Testis (tissue), 3 donors: Measurements from ENCODE around the gene NCKAP5. TPM values are rescaled to one million over a fixed set of nuclear protein-coding genes. Genes with fewer than 3 reads are reported as not detected.

Experiments
- DNase-seq: peaks from one replicate; pipeline ENCODE4 v3.0.0-alpha.2; 2019
- H3K27ac ChIP-seq, 2 donors: fragments of 200-600 bp; sonication (generic); one replicate each; pipeline ENCODE4 v1.5.1; 2019
- H3K27me3 ChIP-seq: fragments of 200-600 bp; sonication (generic); one replicate; pipeline ENCODE4 v1.5.1; 2019
- H3K36me3 ChIP-seq: fragments of 200-600 bp; sonication (generic); one replicate; pipeline ENCODE4 v1.5.1; 2017; ENCODE audit warnings: low read depth; ENCODE audit errors: missing control alignments
- H3K4me1 ChIP-seq: fragments of 200-600 bp; sonication (generic); one replicate; pipeline ENCODE4 v1.5.1; 2019
- H3K4me3 ChIP-seq, 2 donors: fragments of 200-600 bp; sonication (generic); one replicate each; pipeline ENCODE4 v1.5.1; 2017 to 2019
- H3K9me3 ChIP-seq: fragments of 200-600 bp; sonication (generic); one replicate; pipeline ENCODE4 v1.5.1; 2017
- CTCF ChIP-seq, 3 experiments: fragments of 450-650 bp in 2 of 3; fragments of 200-600 bp in 1 of 3; sonication (generic) in 1 of 3; IDR thresholded peaks; one replicate each; pipeline ENCODE4 v1.5.1; 2016 to 2019; ENCODE audit warnings: antibody characterized with exemption in 3 of 3, mild to moderate bottlenecking in 2 of 3, moderate library complexity in 1 of 3
- POLR2A ChIP-seq: fragments of 450-650 bp; IDR thresholded peaks from one replicate; pipeline ENCODE4 v1.6.1; 2017; ENCODE audit warnings: antibody characterized with exemption, mild to moderate bottlenecking, moderate library complexity
- WGBS, 2 donors: methylation state at CpG; one replicate each; pipeline ENCODE4 v1.1.5; 2018; 5-methylcytosine and 5-hydroxymethylcytosine counted together
- intact Hi-C: fragments of 100-400 bp; cut with DNase I; formaldehyde crosslinking; loops from one replicate; pipeline ENCODE4 v1.15.1; 2023; ENCODE audit warnings: low total_unique reads
- polyA plus RNA-seq: library from polyadenylated mRNA; stranded (reverse); fragments of 350-450 nt; fragmentation: Illumina TruSeq; extraction: RNeasy Lipid Tissue Mini Kit (QIAGEN cat#74804); gene quantifications from one replicate; pipeline ENCODE4 v1.2.3, GENCODE V29; 2014; ENCODE audit warnings: low read depth, low replicate concordance; ENCODE audit not compliant: insufficient read depth
- total RNA-seq, 2 donors: library from RNA; depleted of rRNA; stranded (reverse); fragments of >200 nt; gene quantifications; one replicate each; pipeline ENCODE4 v1.2.3, GENCODE V29; 2016

Gene NCKAP5
- total and polyA plus RNA-seq, 3 donors from 2014 or later = 3.0 to 7.6 (median 6.3) TPM

- Histone ChIP-seq H3K36me3 (no peaks in the 10 kb centered on the region), H3K27ac (no peak overlapping the region), H3K4me3 (no peak overlapping the region), H3K4me1 (no peaks in the 10 kb centered on the region), H3K9me3 (no peaks in the 10 kb centered on the region), H3K27me3 (no peaks in the 10 kb centered on the region)
- intact Hi-C loops = no loop called here
- DNase-seq = no peak
- WGBS, 2 donors = 44 to 53% methylated on average over 3 of the region's 3 CpGs
- TF ChIP-seq POLR2A (no peak), CTCF (IDR thresholded peaks at IDR 0.05) (no peak)
Observed at GRCh38 chr2:133054297-133054696, 514.0 kb downstream of the NCKAP5 start.

- no peak for DNase-seq
- 73 to 89% methylated on average over 3 of the region's 3 CpGs for WGBS, 2 donors
- TF ChIP-seq CTCF (IDR thresholded peaks at IDR 0.05) (no peak), POLR2A (no peak)
- no peaks in the 10 kb centered on the region for H3K27me3 ChIP-seq
- H3K36me3 ChIP-seq = no peaks in the 10 kb centered on the region
- intact Hi-C loops = no loop called here
- H3K4me1 ChIP-seq = no peaks in the 10 kb centered on the region
- no peaks in the 10 kb centered on the region for H3K9me3 ChIP-seq
- H3K27ac ChIP-seq = no peak overlapping the region
- H3K4me3 ChIP-seq = no peak overlapping the region
Observed at GRCh38 chr2:133053541-133053940, 514.7 kb downstream of the NCKAP5 start.

GRCh38 chr2:133045787-133046186 is 522.5 kb downstream of the NCKAP5 start:
- intact Hi-C loops = no loop called here
- Histone ChIP-seq H3K9me3 (no peaks in the 10 kb centered on the region), H3K27me3 (no peaks in the 10 kb centered on the region), H3K4me1 (no peaks in the 10 kb centered on the region), H3K27ac (no peak overlapping the region), H3K36me3 (no peaks in the 10 kb centered on the region), H3K4me3 (no peak overlapping the region)
- no peak for DNase-seq
- WGBS, 2 donors = 69 to 78% methylated on average over 5 of the region's 5 CpGs
- TF ChIP-seq CTCF (IDR thresholded peaks at IDR 0.05) (no peak), POLR2A (no peak)

- WGBS, 2 donors = 85 to 92% methylated on average over 4 of the region's 4 CpGs
- TF ChIP-seq CTCF (IDR thresholded peaks at IDR 0.05) = no peak
- TF ChIP-seq POLR2A = no peak
- intact Hi-C loops = no loop called here
Observed at GRCh38 chr2:133044556-133044955, 523.7 kb downstream of the NCKAP5 start.

GRCh38 chr2:133040170-133040569 is 528.1 kb downstream of the NCKAP5 start:
- no peak for DNase-seq
- 87 to 94% methylated on average over 4 of the region's 4 CpGs for WGBS, 2 donors
- Histone ChIP-seq H3K4me1 (no peaks in the 10 kb centered on the region), H3K27me3 (no peaks in the 10 kb centered on the region), H3K36me3 (no peaks in the 10 kb centered on the region), H3K4me3 (no peak overlapping the region), H3K27ac (no peak overlapping the region), H3K9me3 (no peaks in the 10 kb centered on the region)
- intact Hi-C loops = no loop called here
- TF ChIP-seq POLR2A (no peak), CTCF (IDR thresholded peaks at IDR 0.05) (no peak)

More at GRCh38 chr2:133044556-133044955, 523.7 kb downstream of the NCKAP5 start:
- no peaks in the 10 kb centered on the region for H3K9me3 ChIP-seq
- H3K4me1 ChIP-seq = no peaks in the 10 kb centered on the region
- H3K36me3 ChIP-seq = no peaks in the 10 kb centered on the region
- no peaks in the 10 kb centered on the region for H3K27me3 ChIP-seq
- H3K27ac ChIP-seq = no peak overlapping the region
- DNase-seq = no peak
- H3K4me3 ChIP-seq = no peak overlapping the region
